Liver (tissue), 9 donors: ENCODE data around the gene NFATC2. TPM values are rescaled to one million over a fixed set of nuclear protein-coding genes. Genes with fewer than 3 reads are reported as not detected.

ENCODE experiments used
- DNase-seq: peaks from one replicate; pipeline ENCODE4 v3.0.0-alpha.2; 2017; ENCODE audit warnings: low spot score
- H3K27ac ChIP-seq, 2 donors: one replicate each; pipeline ENCODE4 v1.7.0; 2013; ENCODE audit warnings: inconsistent platforms in 2 of 2, low read length in 2 of 2, control low read depth in 1 of 2, low read depth in 1 of 2, mild to moderate bottlenecking in 1 of 2
- H3K27me3 ChIP-seq, 4 donors: one replicate each; pipeline versions ENCODE4 v1.6.1 to v1.7.0; 2013; ENCODE audit warnings: low read length in 3 of 4, inconsistent platforms in 1 of 4, mild to moderate bottlenecking in 1 of 4, moderate library complexity in 1 of 4; ENCODE audit not compliant: control insufficient read depth in 4 of 4, insufficient read depth in 4 of 4
- H3K36me3 ChIP-seq, 4 donors: one replicate each; pipeline versions ENCODE4 v1.6.1 to v1.7.0; 2013; ENCODE audit warnings: low read length in 3 of 4, mild to moderate bottlenecking in 3 of 4, low read depth in 1 of 4, moderate library complexity in 1 of 4; ENCODE audit not compliant: control insufficient read depth in 4 of 4, insufficient read depth in 3 of 4
- H3K4me1 ChIP-seq, 4 donors: one replicate each; pipeline versions ENCODE4 v1.6.1 to v1.7.0; 2013; ENCODE audit warnings: low read length in 3 of 4, mild to moderate bottlenecking in 3 of 4, moderate library complexity in 1 of 4; ENCODE audit not compliant: control insufficient read depth in 4 of 4, insufficient read depth in 4 of 4
- H3K4me3 ChIP-seq, 3 donors: one replicate each; pipeline versions ENCODE4 v1.6.1 to v1.7.0; 2013; ENCODE audit warnings: low read length in 3 of 3, control low read depth in 1 of 3, low read depth in 1 of 3, mild to moderate bottlenecking in 1 of 3
- H3K9ac ChIP-seq, 2 donors: one replicate each; pipeline ENCODE4 v1.7.0; 2013; ENCODE audit warnings: low read length in 2 of 2, mild to moderate bottlenecking in 2 of 2, moderate library complexity in 2 of 2, control low read depth in 1 of 2, low read depth in 1 of 2
- H3K9me3 ChIP-seq, 4 donors: one replicate each; pipeline versions ENCODE4 v1.6.1 to v1.7.0; 2013; ENCODE audit warnings: low read length in 3 of 4; ENCODE audit not compliant: control insufficient read depth in 4 of 4
- EGR1 ChIP-seq, 2 donors: IDR thresholded peaks; 2 replicates each; pipeline ENCODE4 v1.6.1; 2016 to 2018; ENCODE audit warnings: antibody characterized with exemption in 2 of 2, low read depth in 2 of 2
- FOXA1 ChIP-seq: IDR thresholded peaks from 2 replicates; pipeline ENCODE4 v1.6.1; 2016; ENCODE audit warnings: antibody characterized with exemption
- FOXA2 ChIP-seq: IDR thresholded peaks from 2 replicates; pipeline ENCODE4 v1.6.1; 2016; ENCODE audit warnings: antibody characterized with exemption
- GABPA ChIP-seq, 2 donors: IDR thresholded peaks in 1 of 2; conservative IDR thresholded peaks in 1 of 2; 2 replicates each; pipeline ENCODE4 v1.6.1; 2016; ENCODE audit warnings: antibody characterized with exemption in 2 of 2, mild to moderate bottlenecking in 1 of 2, moderate library complexity in 1 of 2
- HNF4A ChIP-seq, 2 donors: conservative IDR thresholded peaks; 2 replicates each; pipeline ENCODE4 v1.6.1; 2016; ENCODE audit warnings: antibody characterized with exemption in 2 of 2, mild to moderate bottlenecking in 2 of 2
- HNF4G ChIP-seq: IDR thresholded peaks from 2 replicates; pipeline ENCODE4 v1.6.1; 2016; ENCODE audit warnings: antibody characterized with exemption
- JUND ChIP-seq, 2 donors: IDR thresholded peaks; 2 replicates each; pipeline ENCODE4 v1.6.1; 2016; ENCODE audit warnings: antibody characterized with exemption in 2 of 2
- NR2F2 ChIP-seq: IDR thresholded peaks from 2 replicates; pipeline ENCODE4 v1.6.1; 2016; ENCODE audit warnings: antibody characterized with exemption
- RAD21 ChIP-seq, 2 donors: IDR thresholded peaks; 2 replicates each; pipeline ENCODE4 v1.6.1; 2016; ENCODE audit warnings: antibody characterized with exemption in 2 of 2, mild to moderate bottlenecking in 2 of 2
- RXRA ChIP-seq, 2 donors: IDR thresholded peaks; 2 replicates each; pipeline ENCODE4 v1.6.1; 2017 to 2018; ENCODE audit warnings: antibody characterized with exemption in 2 of 2, mild to moderate bottlenecking in 1 of 2
- SP1 ChIP-seq: IDR thresholded peaks from 2 replicates; pipeline ENCODE4 v1.6.1; 2018; ENCODE audit warnings: antibody characterized with exemption, mild to moderate bottlenecking
- TAF1 ChIP-seq: conservative IDR thresholded peaks from 2 replicates; pipeline ENCODE4 v1.6.1; 2016; ENCODE audit warnings: antibody characterized with exemption, mild to moderate bottlenecking
- YY1 ChIP-seq: IDR thresholded peaks from 2 replicates; pipeline ENCODE4 v1.6.1; 2016; ENCODE audit warnings: antibody characterized with exemption, mild to moderate bottlenecking
- WGBS: extraction: QIAGEN DNeasy Blood & Tissue Kit; methylation state at CpG from one replicate; pipeline ENCODE4 v1.1.7; 2013; 5-methylcytosine and 5-hydroxymethylcytosine counted together
- polyA plus RNA-seq, 2 donors: library from polyadenylated mRNA; stranded (reverse) in 1 of 2; unstranded in 1 of 2; fragments of 200-250 nt in 1 of 2; fragments of >200 nt in 1 of 2; fragmentation: Nextera tagmentation in 1 of 2; extraction: Ambion mirVana in 1 of 2; gene quantifications; one replicate each; pipeline versions ENCODE4 v1.2.1 to v1.2.3, GENCODE V29; 2013 to 2015
- total RNA-seq, 2 donors: library from RNA; depleted of rRNA; stranded (reverse); fragments of >200 nt; gene quantifications; one replicate each; pipeline ENCODE4 v1.2.3, GENCODE V29; 2014
- TF ChIP-seq, protein P1 (sequence below): IDR thresholded peaks from 2 replicates; pipeline ENCODE4 v1.6.1; 2016; ENCODE audit warnings: antibody characterized with exemption
- TF ChIP-seq, protein P2 (sequence below): fragments of 150-350 bp; IDR thresholded peaks from 2 replicates; pipeline ENCODE4 v1.5.1; 2017; ENCODE audit warnings: improper control_type of control experiment, low read depth, low read length; ENCODE audit not compliant: missing input control
- TF ChIP-seq, protein P3 (sequence below): IDR thresholded peaks from 2 replicates; pipeline ENCODE4 v1.6.1; 2016; ENCODE audit warnings: antibody characterized with exemption
- TF ChIP-seq, protein P4 (sequence below): IDR thresholded peaks from 2 replicates; pipeline ENCODE4 v1.6.1; 2016; ENCODE audit warnings: antibody characterized with exemption
- TF ChIP-seq, protein P5 (sequence below): IDR thresholded peaks from 2 replicates; pipeline ENCODE4 v1.6.1; 2016; ENCODE audit warnings: antibody characterized with exemption, mild to moderate bottlenecking
- donor health status: healthy.
- donor health status: healthy.
- donor health status: healthy.
- donor health status: healthy.
- donor health status: healthy.

The NFATC2 gene
- total and polyA plus RNA-seq, 4 donors, result 1.2 to 6.7 (median 2.6) TPM

DNA sequence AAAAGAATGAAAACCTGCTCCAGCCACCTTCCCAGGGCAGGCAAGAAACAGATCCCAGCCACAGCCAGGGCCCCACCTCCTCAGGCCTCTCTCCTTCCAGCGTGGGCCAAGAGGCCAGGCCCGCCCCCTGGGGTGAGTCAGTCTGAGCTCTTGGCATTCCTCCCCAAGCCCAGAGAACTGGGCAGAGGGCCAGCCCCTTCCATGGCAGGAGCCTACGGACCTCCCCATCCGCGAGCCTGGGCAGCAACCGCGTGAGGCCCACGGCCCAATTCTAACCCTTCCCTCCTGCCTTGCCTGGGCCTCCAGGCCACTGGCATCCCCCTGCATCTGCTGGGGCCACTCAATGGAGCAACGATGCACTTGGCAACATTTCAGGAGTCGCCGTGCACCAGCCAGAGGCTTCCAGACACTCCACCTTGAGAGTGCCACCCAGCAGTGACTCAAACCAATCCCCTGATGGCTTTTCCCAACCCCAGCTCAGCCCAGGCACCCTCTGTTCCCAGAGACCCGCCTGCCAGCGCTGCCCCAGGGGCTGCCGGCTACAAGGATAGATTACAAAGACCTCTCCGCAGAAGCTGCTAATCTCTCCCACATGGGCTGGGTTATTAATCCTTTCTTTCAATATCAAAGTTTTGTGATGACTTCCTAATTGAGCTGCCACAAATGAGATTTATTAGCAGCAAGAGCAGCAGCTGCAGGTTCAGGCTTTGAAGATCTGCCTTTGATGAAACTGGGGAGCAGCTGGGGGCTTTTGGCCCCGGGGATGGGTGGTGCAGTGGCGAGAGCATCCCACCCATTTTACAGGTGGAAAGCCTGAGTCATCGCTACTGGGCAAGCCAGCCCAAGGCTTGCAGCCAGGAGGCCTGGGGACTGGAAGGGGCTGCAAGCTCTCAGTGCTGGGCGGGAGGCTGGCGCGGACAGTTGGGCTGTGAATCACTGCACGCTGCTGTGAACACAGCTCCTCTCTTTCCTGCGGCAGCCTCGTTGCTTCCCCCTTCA is 85.7 kb downstream of the NFATC2 start:
- Histone ChIP-seq H3K27me3 (no peaks in the 10 kb centered on the region), H3K4me3 (no peak overlapping the region), H3K9ac (no peak overlapping the region), H3K4me1 (peaks cover 5 to 9% (median 8%) of the 10 kb centered on the region in 4 donors), H3K36me3 (peaks cover 1 to 21% (median 5%) of the 10 kb centered on the region in 4 donors), H3K27ac (peak overlapping the region in 1 of 2 donors; percentile 25), H3K9me3 (no peaks in the 10 kb centered on the region)
- TF ChIP-seq JUND (IDR thresholded peaks at IDR 0.05) (peak; percentile 88 to 96), RXRA (IDR thresholded peaks at IDR 0.05) (peak; percentile 34 to 60), EGR1 (IDR thresholded peaks at IDR 0.05; ENCODE audit: low read depth in 2 of 2) (no peak), YY1 (peak; percentile 34), HNF4A (conservative IDR thresholded peaks at IDR 0.05) (peak; percentile 36 to 52), NR2F2 (peak; percentile 81), GABPA (IDR thresholded peaks at IDR 0.05 in 1 of 2, conservative IDR thresholded peaks at IDR 0.05 in 1 of 2) (no peak), SP1 (peak; percentile 38), FOXA1 (no peak), TAF1 (no peak), HNF4G (no peak), RAD21 (IDR thresholded peaks at IDR 0.05) (peak; percentile 53 to 68), FOXA2 (no peak)
- TF ChIP-seq, protein P1, sequence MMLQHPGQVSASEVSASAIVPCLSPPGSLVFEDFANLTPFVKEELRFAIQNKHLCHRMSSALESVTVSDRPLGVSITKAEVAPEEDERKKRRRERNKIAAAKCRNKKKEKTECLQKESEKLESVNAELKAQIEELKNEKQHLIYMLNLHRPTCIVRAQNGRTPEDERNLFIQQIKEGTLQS, result peak; percentile 81
- TF ChIP-seq, protein P2, sequence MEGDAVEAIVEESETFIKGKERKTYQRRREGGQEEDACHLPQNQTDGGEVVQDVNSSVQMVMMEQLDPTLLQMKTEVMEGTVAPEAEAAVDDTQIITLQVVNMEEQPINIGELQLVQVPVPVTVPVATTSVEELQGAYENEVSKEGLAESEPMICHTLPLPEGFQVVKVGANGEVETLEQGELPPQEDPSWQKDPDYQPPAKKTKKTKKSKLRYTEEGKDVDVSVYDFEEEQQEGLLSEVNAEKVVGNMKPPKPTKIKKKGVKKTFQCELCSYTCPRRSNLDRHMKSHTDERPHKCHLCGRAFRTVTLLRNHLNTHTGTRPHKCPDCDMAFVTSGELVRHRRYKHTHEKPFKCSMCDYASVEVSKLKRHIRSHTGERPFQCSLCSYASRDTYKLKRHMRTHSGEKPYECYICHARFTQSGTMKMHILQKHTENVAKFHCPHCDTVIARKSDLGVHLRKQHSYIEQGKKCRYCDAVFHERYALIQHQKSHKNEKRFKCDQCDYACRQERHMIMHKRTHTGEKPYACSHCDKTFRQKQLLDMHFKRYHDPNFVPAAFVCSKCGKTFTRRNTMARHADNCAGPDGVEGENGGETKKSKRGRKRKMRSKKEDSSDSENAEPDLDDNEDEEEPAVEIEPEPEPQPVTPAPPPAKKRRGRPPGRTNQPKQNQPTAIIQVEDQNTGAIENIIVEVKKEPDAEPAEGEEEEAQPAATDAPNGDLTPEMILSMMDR, result peak; percentile 8
- TF ChIP-seq, protein P3, sequence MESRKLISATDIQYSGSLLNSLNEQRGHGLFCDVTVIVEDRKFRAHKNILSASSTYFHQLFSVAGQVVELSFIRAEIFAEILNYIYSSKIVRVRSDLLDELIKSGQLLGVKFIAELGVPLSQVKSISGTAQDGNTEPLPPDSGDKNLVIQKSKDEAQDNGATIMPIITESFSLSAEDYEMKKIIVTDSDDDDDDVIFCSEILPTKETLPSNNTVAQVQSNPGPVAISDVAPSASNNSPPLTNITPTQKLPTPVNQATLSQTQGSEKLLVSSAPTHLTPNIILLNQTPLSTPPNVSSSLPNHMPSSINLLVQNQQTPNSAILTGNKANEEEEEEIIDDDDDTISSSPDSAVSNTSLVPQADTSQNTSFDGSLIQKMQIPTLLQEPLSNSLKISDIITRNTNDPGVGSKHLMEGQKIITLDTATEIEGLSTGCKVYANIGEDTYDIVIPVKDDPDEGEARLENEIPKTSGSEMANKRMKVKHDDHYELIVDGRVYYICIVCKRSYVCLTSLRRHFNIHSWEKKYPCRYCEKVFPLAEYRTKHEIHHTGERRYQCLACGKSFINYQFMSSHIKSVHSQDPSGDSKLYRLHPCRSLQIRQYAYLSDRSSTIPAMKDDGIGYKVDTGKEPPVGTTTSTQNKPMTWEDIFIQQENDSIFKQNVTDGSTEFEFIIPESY, result no peak
- TF ChIP-seq, protein P4, sequence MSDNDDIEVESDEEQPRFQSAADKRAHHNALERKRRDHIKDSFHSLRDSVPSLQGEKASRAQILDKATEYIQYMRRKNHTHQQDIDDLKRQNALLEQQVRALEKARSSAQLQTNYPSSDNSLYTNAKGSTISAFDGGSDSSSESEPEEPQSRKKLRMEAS, result peak; percentile 11
- TF ChIP-seq, protein P5, sequence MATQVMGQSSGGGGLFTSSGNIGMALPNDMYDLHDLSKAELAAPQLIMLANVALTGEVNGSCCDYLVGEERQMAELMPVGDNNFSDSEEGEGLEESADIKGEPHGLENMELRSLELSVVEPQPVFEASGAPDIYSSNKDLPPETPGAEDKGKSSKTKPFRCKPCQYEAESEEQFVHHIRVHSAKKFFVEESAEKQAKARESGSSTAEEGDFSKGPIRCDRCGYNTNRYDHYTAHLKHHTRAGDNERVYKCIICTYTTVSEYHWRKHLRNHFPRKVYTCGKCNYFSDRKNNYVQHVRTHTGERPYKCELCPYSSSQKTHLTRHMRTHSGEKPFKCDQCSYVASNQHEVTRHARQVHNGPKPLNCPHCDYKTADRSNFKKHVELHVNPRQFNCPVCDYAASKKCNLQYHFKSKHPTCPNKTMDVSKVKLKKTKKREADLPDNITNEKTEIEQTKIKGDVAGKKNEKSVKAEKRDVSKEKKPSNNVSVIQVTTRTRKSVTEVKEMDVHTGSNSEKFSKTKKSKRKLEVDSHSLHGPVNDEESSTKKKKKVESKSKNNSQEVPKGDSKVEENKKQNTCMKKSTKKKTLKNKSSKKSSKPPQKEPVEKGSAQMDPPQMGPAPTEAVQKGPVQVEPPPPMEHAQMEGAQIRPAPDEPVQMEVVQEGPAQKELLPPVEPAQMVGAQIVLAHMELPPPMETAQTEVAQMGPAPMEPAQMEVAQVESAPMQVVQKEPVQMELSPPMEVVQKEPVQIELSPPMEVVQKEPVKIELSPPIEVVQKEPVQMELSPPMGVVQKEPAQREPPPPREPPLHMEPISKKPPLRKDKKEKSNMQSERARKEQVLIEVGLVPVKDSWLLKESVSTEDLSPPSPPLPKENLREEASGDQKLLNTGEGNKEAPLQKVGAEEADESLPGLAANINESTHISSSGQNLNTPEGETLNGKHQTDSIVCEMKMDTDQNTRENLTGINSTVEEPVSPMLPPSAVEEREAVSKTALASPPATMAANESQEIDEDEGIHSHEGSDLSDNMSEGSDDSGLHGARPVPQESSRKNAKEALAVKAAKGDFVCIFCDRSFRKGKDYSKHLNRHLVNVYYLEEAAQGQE, result no peak
- DNase-seq, result peak; percentile 57
- WGBS, result 54% methylated on average over 24 of the region's 24 CpGs
